ENCODE data around the gene SYT8. TPM values are rescaled to one million over a fixed set of nuclear protein-coding genes. Genes with fewer than 3 reads are reported as not detected.

The SYT8 gene
- total RNA-seq, 1 experiment from 2014 or later, result 308 TPM

DNA sequence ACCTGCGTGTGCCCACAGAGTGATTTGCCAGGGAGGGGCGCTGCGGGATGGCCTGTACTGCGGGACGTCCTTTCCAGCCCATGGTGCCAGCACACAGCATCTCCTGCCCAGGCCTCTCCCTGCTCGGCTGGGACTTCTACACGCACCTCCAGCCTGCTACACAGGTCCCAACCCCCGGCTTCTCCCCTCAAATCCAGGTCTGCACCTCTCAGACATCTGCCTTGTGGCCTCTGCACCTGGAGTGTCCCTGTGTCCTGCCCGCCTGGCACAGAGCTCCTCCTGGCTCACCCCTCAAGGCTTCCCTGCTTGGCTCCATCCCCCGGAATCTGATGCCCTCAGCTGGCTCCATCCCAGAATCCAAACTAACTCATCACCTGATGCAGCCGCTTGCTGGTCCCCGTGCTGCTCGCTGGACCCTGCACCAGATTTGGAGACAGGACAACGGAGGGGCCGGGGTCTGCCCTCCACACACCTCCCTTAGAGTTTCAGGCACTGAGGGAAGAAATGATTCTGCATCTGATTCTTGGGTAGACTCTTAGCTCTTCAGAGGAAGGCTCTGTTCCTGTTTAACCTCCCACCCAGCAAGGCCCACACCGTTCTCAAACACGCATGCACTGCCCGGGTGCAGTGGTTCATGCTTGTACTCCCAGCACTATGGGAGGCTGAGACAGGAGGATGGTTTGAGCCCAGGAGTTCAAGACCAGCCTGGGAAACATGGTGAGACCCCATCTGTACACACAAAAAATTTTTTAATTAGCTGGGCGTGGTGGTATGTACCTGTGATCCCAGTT lies 14.0 kb downstream of the SYT8 start:
- intact Hi-C loops (cut with micrococcal nuclease), result no loop called here
- H3K27me3 Mint-ChIP-seq (ENCODE audit: insufficient read depth, unreplicated experiment), result no peaks in the 10 kb centered on the region
- TF ChIP-seq, protein P1, sequence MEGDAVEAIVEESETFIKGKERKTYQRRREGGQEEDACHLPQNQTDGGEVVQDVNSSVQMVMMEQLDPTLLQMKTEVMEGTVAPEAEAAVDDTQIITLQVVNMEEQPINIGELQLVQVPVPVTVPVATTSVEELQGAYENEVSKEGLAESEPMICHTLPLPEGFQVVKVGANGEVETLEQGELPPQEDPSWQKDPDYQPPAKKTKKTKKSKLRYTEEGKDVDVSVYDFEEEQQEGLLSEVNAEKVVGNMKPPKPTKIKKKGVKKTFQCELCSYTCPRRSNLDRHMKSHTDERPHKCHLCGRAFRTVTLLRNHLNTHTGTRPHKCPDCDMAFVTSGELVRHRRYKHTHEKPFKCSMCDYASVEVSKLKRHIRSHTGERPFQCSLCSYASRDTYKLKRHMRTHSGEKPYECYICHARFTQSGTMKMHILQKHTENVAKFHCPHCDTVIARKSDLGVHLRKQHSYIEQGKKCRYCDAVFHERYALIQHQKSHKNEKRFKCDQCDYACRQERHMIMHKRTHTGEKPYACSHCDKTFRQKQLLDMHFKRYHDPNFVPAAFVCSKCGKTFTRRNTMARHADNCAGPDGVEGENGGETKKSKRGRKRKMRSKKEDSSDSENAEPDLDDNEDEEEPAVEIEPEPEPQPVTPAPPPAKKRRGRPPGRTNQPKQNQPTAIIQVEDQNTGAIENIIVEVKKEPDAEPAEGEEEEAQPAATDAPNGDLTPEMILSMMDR (IDR thresholded peaks at IDR 0.05; ENCODE audit: unreplicated experiment), result no peak
- no peak overlapping the region for H3K27ac Mint-ChIP-seq (ENCODE audit: low read depth, unreplicated experiment)
- no peak for DNase-seq (ENCODE audit: unreplicated experiment)
- POLR2A ChIA-PET, result interaction anchor here (0.9 to 1.0 kb wide), 2 partner anchors 9 to 14 kb away, joined by 3 to 6 read pairs; partner anchors contain the start of gene SYT8
- no TSS peak for BruUV-seq (replicated peaks)
- CTCF ChIA-PET, result interaction anchor here (1.1 to 2.7 kb wide), 3 partner anchors 16 to 155 kb away, joined by 3 to 11 read pairs (median 5); no protein-coding TSS in a partner anchor
- peaks cover 29% of the 10 kb centered on the region for H3K4me1 Mint-ChIP-seq (ENCODE audit: insufficient read depth, unreplicated experiment)
- H3K36me3 Mint-ChIP-seq (ENCODE audit: insufficient read depth, unreplicated experiment), result peaks cover 10% of the 10 kb centered on the region
- no peaks in the 10 kb centered on the region for H3K9me3 Mint-ChIP-seq (ENCODE audit: unreplicated experiment)
- no peak overlapping the region for H3K4me3 Mint-ChIP-seq (ENCODE audit: unreplicated experiment)

DNA sequence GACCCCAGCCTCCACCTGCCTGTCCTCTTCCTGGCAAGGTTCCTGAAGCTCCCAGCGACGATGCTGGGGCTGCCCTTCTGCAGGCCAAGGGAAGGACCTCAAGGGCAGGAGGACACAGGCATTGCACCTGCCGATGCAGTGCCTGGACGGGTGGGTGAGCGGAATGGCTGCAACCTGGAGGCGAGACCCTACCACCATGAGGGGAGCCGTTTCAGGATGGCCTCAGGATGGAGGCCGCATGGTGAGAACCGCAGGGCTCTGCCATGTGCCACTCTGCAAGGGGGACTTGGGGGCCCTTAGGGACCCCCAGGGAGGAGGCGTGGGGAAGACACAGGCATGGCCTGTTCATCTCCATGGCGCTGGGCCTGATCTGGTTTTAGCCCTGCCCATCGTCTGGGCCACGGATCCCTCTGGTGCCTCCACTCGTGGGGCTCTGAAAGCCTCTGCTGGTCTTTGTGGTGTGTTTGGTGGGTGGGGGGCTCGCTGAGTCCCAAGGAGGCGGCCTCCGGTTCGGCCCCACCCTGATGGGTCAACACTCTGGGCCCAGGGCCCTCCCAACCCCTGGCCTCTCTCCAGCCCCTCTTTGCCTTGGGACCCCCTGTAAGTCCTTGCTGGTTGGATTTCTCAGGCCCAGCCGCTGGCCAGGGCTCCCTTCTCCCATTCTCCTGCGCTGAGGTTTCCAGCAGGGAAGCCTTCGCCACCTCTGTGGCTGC lies 16.8 kb downstream of the SYT8 start:
- peaks cover 7% of the 10 kb centered on the region for H3K36me3 Mint-ChIP-seq (ENCODE audit: insufficient read depth, unreplicated experiment)
- H3K4me1 Mint-ChIP-seq (ENCODE audit: insufficient read depth, unreplicated experiment), result peaks cover 15% of the 10 kb centered on the region
- intact Hi-C loops (cut with micrococcal nuclease), result no loop called here
- POLR2A ChIA-PET, result no interaction called here
- CTCF ChIA-PET, result interaction anchor here (0.8 kb wide), 1 partner anchor 199 kb away, joined by 3 read pairs; no protein-coding TSS in a partner anchor
- H3K4me3 Mint-ChIP-seq (ENCODE audit: unreplicated experiment), result no peak overlapping the region
- H3K27ac Mint-ChIP-seq (ENCODE audit: low read depth, unreplicated experiment), result no peak overlapping the region
- TF ChIP-seq, protein P1 (IDR thresholded peaks at IDR 0.05; ENCODE audit: unreplicated experiment), result no peak
- H3K9me3 Mint-ChIP-seq (ENCODE audit: unreplicated experiment), result no peaks in the 10 kb centered on the region
- DNase-seq (ENCODE audit: unreplicated experiment), result no peak
- H3K27me3 Mint-ChIP-seq (ENCODE audit: insufficient read depth, unreplicated experiment), result no peaks in the 10 kb centered on the region
- BruUV-seq (replicated peaks), result no TSS peak

DNA sequence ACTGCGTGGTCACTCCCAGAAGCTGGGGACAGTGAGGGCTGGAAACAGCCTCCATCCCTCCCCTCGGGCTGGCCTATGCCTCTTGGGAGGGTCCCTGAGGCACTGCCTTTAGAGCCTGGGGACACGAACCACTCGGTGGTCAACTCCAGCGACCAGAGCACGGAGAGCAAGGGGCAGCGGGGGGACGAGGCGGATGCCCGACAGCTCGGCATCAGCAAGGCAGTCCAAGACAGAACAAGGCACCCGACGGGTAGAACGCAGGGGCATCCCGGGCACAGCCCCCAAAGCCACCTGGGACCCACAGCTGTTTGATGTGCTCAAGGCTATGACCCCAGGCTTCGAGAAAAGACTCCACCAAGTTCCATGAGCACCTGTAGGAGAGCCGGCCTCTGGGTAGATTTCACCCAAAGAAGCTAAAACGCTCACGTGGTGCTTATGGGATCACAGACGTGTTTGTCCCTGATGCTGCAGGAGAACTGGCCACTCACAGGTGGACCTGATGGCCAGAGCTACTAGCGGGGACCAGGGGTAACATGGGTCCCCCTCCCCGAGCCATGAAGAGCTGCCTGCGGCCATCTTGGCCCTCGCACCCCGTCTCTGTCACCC lies 17.6 kb downstream of the SYT8 start:
- peaks cover 15% of the 10 kb centered on the region for H3K4me1 Mint-ChIP-seq (ENCODE audit: insufficient read depth, unreplicated experiment)
- ChIA-PET CTCF (interaction anchor here (0.6 to 0.8 kb wide), 3 partner anchors 158 to 351 kb away, joined by 3 to 5 read pairs (median 3); no protein-coding TSS in a partner anchor), POLR2A (no interaction called here)
- no peak overlapping the region for H3K27ac Mint-ChIP-seq (ENCODE audit: low read depth, unreplicated experiment)
- intact Hi-C loops (cut with micrococcal nuclease), result no loop called here
- DNase-seq (ENCODE audit: unreplicated experiment), result no peak
- TF ChIP-seq, protein P1 (IDR thresholded peaks at IDR 0.05; ENCODE audit: unreplicated experiment), result no peak
- peaks cover 7% of the 10 kb centered on the region for H3K36me3 Mint-ChIP-seq (ENCODE audit: insufficient read depth, unreplicated experiment)
- BruUV-seq (replicated peaks), result no TSS peak
- H3K27me3 Mint-ChIP-seq (ENCODE audit: insufficient read depth, unreplicated experiment), result no peaks in the 10 kb centered on the region
- no peaks in the 10 kb centered on the region for H3K9me3 Mint-ChIP-seq (ENCODE audit: unreplicated experiment)
- H3K4me3 Mint-ChIP-seq (ENCODE audit: unreplicated experiment), result no peak overlapping the region

DNA sequence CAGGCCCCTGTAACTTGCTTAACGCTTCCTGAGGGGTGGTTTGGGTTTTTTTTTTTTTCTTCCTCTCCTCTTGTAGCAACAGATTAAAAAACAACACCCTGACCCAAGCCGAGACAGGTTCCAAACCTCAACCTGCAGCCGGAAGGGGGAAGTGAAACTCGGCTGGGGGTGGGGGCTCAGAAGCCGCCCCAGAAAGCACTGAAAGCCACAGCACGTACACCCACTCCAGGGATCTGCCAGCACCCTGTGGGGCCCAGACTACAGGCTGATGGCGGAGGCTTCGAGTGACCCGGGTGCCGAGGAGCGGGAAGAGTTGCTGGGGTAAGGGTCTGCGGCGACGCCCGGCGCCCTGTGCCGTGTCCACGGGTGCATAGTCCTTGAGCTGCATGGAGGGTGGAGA lies 18.1 kb downstream of the SYT8 start, which contains the start of gene LSP1:
Gene LSP1, plus strand, starts transcription at position 208 of the 400 bp plus-strand sequence. Its CDS starts 61 bp downstream, at position 269.
- TF ChIP-seq, protein P1 (IDR thresholded peaks at IDR 0.05; ENCODE audit: unreplicated experiment), result no peak
- ChIA-PET POLR2A (no interaction called here), CTCF (interaction anchor here (0.6 to 1.7 kb wide), 4 partner anchors 21 to 350 kb away, joined by 3 to 5 read pairs (median 3); no protein-coding TSS in a partner anchor)
- BruUV-seq (replicated peaks), result no TSS peak
- H3K4me1 Mint-ChIP-seq (ENCODE audit: insufficient read depth, unreplicated experiment), result peaks cover 11% of the 10 kb centered on the region
- no peaks in the 10 kb centered on the region for H3K27me3 Mint-ChIP-seq (ENCODE audit: insufficient read depth, unreplicated experiment)
- no peaks in the 10 kb centered on the region for H3K9me3 Mint-ChIP-seq (ENCODE audit: unreplicated experiment)
- no peak for DNase-seq (ENCODE audit: unreplicated experiment)
- intact Hi-C loops (cut with micrococcal nuclease), result no loop called here
- no peak within 1 kb of the TSS for H3K4me3 Mint-ChIP-seq (ENCODE audit: unreplicated experiment)
- no peak within 1 kb of the TSS for H3K27ac Mint-ChIP-seq (ENCODE audit: low read depth, unreplicated experiment)
- peaks cover 7% of the 10 kb centered on the region for H3K36me3 Mint-ChIP-seq (ENCODE audit: insufficient read depth, unreplicated experiment)

Measured in MCF 10A (cell line).